Subcutaneous abdominal adipose tissue (tissue), 5 donors: ENCODE data around the gene DSCAML1.

Experiments
- H3K27ac ChIP-seq: one replicate; pipeline ENCODE4 v1.7.0; 2013; ENCODE audit warnings: low read depth, mild to moderate bottlenecking, inconsistent platforms, low read length, moderate library complexity
- H3K27me3 ChIP-seq, 5 donors: one replicate each; pipeline ENCODE4 v1.7.0; 2013; ENCODE audit warnings: low read length in 5 of 5, inconsistent platforms in 1 of 5; ENCODE audit not compliant: control insufficient read depth in 5 of 5, insufficient read depth in 4 of 5
- H3K36me3 ChIP-seq, 5 donors: one replicate each; pipeline ENCODE4 v1.7.0; 2013; ENCODE audit warnings: low read length in 5 of 5; ENCODE audit not compliant: control insufficient read depth in 5 of 5, insufficient read depth in 5 of 5
- H3K4me1 ChIP-seq, 5 donors: one replicate each; pipeline ENCODE4 v1.7.0; 2013; ENCODE audit warnings: low read length in 5 of 5, mild to moderate bottlenecking in 3 of 5, moderate library complexity in 1 of 5; ENCODE audit not compliant: control insufficient read depth in 5 of 5, insufficient read depth in 5 of 5
- H3K4me3 ChIP-seq, 5 donors: one replicate each; pipeline ENCODE4 v1.7.0; 2013; ENCODE audit warnings: low read length in 5 of 5, low read depth in 1 of 5
- H3K9ac ChIP-seq, 5 donors: one replicate each; pipeline ENCODE4 v1.7.0; 2013; ENCODE audit warnings: low read length in 5 of 5, mild to moderate bottlenecking in 4 of 5, moderate library complexity in 3 of 5
- H3K9me3 ChIP-seq, 5 donors: one replicate each; pipeline ENCODE4 v1.7.0; 2013; ENCODE audit warnings: low read length in 5 of 5; ENCODE audit not compliant: control insufficient read depth in 5 of 5
- donor health status: healthy.
- donor health status: healthy.
- donor health status: healthy.
- donor health status: healthy.
- donor health status: healthy.

DSCAML1 gene

GRCh38 chr11:117415358-117415896, 381.6 kb downstream of the DSCAML1 start:
- peaks cover 4 to 32% (median 17%) of the 10 kb centered on the region in 5 donors for H3K36me3 ChIP-seq

GRCh38 chr11:117414724-117415123, 382.3 kb downstream of the DSCAML1 start:
- Histone ChIP-seq H3K27me3 (peaks cover 3 to 12% (median 4%) of the 10 kb centered on the region in 5 donors), H3K27ac (no peak overlapping the region), H3K9me3 (no peaks in the 10 kb centered on the region), H3K4me3 (no peak overlapping the region), H3K36me3 (peaks cover 4 to 39% (median 22%) of the 10 kb centered on the region in 5 donors), H3K4me1 (no peaks in the 10 kb centered on the region), H3K9ac (no peak overlapping the region)

More at GRCh38 chr11:117415358-117415896, 381.6 kb downstream of the DSCAML1 start:
- Histone ChIP-seq H3K4me3 (no peak overlapping the region), H3K9ac (no peak overlapping the region), H3K9me3 (no peaks in the 10 kb centered on the region), H3K27me3 (peaks cover 3 to 12% (median 8%) of the 10 kb centered on the region in 5 donors), H3K4me1 (no peaks in the 10 kb centered on the region), H3K27ac (no peak overlapping the region)

- Histone ChIP-seq H3K4me1 (no peaks in the 10 kb centered on the region), H3K9ac (no peak overlapping the region), H3K4me3 (no peak overlapping the region), H3K9me3 (no peaks in the 10 kb centered on the region), H3K27me3 (peaks cover 0 to 12% (median 3%) of the 10 kb centered on the region in 5 donors), H3K36me3 (peaks cover 4 to 50% (median 32%) of the 10 kb centered on the region in 5 donors), H3K27ac (no peak overlapping the region)
Observed at GRCh38 chr11:117413616-117414015, 383.4 kb downstream of the DSCAML1 start.

- peaks cover 4 to 59% (median 41%) of the 10 kb centered on the region in 5 donors for H3K36me3 ChIP-seq
- no peak overlapping the region for H3K9ac ChIP-seq
- H3K4me3 ChIP-seq = no peak overlapping the region
- H3K4me1 ChIP-seq = no peaks in the 10 kb centered on the region
- no peaks in the 10 kb centered on the region for H3K9me3 ChIP-seq
- no peak overlapping the region for H3K27ac ChIP-seq
- H3K27me3 ChIP-seq = peaks cover 0 to 11% (median 3%) of the 10 kb centered on the region in 5 donors
Observed at GRCh38 chr11:117412653-117413275, 384.3 kb downstream of the DSCAML1 start.

- no peak overlapping the region for H3K4me3 ChIP-seq
- H3K27me3 ChIP-seq = peaks cover 0 to 7% (median 1%) of the 10 kb centered on the region in 5 donors
- H3K36me3 ChIP-seq = peaks cover 4 to 61% (median 43%) of the 10 kb centered on the region in 5 donors
- H3K9ac ChIP-seq = no peak overlapping the region
- no peaks in the 10 kb centered on the region for H3K4me1 ChIP-seq
- no peak overlapping the region for H3K27ac ChIP-seq
- H3K9me3 ChIP-seq = no peaks in the 10 kb centered on the region
Observed at GRCh38 chr11:117412176-117412575, 384.8 kb downstream of the DSCAML1 start.

- H3K4me1 ChIP-seq = no peaks in the 10 kb centered on the region
- H3K27ac ChIP-seq = no peak overlapping the region
- H3K9me3 ChIP-seq = no peaks in the 10 kb centered on the region
- H3K27me3 ChIP-seq = peaks cover 0 to 3% (median 0%) of the 10 kb centered on the region in 5 donors
- H3K4me3 ChIP-seq = no peak overlapping the region
- peaks cover 4 to 61% (median 43%) of the 10 kb centered on the region in 5 donors for H3K36me3 ChIP-seq
- H3K9ac ChIP-seq = no peak overlapping the region
Observed at GRCh38 chr11:117411736-117412135, 385.3 kb downstream of the DSCAML1 start.

GRCh38 chr11:117410861-117411710, 385.9 kb downstream of the DSCAML1 start:
- peaks cover 4 to 64% (median 43%) of the 10 kb centered on the region in 5 donors for H3K36me3 ChIP-seq
- no peaks in the 10 kb centered on the region for H3K27me3 ChIP-seq
- H3K27ac ChIP-seq = no peak overlapping the region
- peaks cover 0 to 4% (median 0%) of the 10 kb centered on the region in 5 donors for H3K9me3 ChIP-seq
- H3K9ac ChIP-seq = no peak overlapping the region
- no peak overlapping the region for H3K4me3 ChIP-seq
- H3K4me1 ChIP-seq = no peaks in the 10 kb centered on the region

- no peaks in the 10 kb centered on the region for H3K4me1 ChIP-seq
- H3K36me3 ChIP-seq = peaks cover 4 to 67% (median 45%) of the 10 kb centered on the region in 5 donors
- H3K27me3 ChIP-seq = no peaks in the 10 kb centered on the region
- H3K27ac ChIP-seq = no peak overlapping the region
- no peak overlapping the region for H3K4me3 ChIP-seq
- peaks cover 0 to 4% (median 0%) of the 10 kb centered on the region in 5 donors for H3K9me3 ChIP-seq
- H3K9ac ChIP-seq = no peak overlapping the region
Observed at GRCh38 chr11:117410238-117410637, 386.8 kb downstream of the DSCAML1 start.

- H3K27me3 ChIP-seq = no peaks in the 10 kb centered on the region
- H3K36me3 ChIP-seq = peaks cover 4 to 74% (median 51%) of the 10 kb centered on the region in 5 donors
- H3K4me1 ChIP-seq = no peaks in the 10 kb centered on the region
- H3K27ac ChIP-seq = no peak overlapping the region
- H3K9me3 ChIP-seq = peaks cover 0 to 4% (median 0%) of the 10 kb centered on the region in 5 donors
- no peak overlapping the region for H3K9ac ChIP-seq
- H3K4me3 ChIP-seq = no peak overlapping the region
Observed at GRCh38 chr11:117409511-117409910, 387.5 kb downstream of the DSCAML1 start.

- Histone ChIP-seq H3K4me1 (no peaks in the 10 kb centered on the region), H3K4me3 (no peak overlapping the region), H3K27ac (no peak overlapping the region), H3K9me3 (peaks cover 0 to 4% (median 0%) of the 10 kb centered on the region in 5 donors), H3K27me3 (no peaks in the 10 kb centered on the region), H3K36me3 (peaks cover 2 to 72% (median 51%) of the 10 kb centered on the region in 5 donors), H3K9ac (no peak overlapping the region)
Observed at GRCh38 chr11:117408356-117408755, 388.7 kb downstream of the DSCAML1 start.
